ENCODE results near the gene FUT2. TPM values are rescaled to one million over a fixed set of nuclear protein-coding genes. Genes with fewer than 3 reads are reported as not detected.

The FUT2 gene
- total and polyA plus RNA-seq, 2 donors from 2014 or later: 0.28 to 5.8 TPM

DNA sequence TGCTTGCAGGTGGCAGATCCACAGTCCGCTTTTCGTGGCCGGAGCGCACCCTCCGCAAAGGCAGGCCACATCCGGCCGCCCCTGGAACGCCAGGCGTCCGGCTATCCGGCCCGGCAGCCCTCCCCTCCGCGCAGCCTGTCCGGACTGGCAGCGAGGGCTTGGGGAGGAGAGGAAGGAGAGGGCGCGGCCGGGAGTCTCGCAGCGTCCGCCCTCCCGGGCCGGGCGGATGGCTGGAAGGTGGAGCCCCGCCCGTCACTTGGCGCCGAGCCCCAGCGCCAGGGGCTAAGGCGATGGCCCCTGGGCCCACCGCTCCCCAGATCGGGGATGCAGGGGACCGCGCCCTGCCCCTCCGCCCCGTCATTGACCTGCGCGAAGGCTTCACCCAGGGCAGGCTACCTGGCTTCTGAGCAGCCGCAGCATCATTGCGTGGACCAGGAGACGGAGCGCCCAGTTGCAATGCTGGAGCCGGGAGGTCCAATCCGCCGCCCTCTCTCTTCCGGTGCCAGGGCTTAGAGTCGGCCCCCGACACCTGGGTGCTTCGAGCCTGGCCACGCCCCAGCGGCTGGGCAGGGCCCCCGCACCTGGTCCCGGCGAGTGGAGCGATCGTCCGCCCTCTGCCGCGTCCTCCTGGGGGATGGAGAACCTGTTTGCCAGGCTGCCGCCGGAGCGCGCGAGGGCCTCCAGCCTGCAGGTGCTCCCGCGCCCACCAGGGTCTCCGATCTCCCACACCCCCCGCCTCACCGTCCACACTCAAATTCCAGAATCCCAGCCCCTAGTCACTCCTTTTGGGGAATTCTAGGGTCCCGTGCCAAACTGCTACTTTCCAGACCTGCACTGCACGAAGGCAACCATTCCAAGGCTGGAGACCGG is 57.0 kb downstream of the FUT2 start, which contains the start of gene FUT1:
TSS of gene FUT1 (minus strand) at position 146 of the 870 bp plus-strand sequence. CDS start 1,360 bp downstream, outside the sequence.
- Histone ChIP-seq H3K27me3 (ENCODE audit: control insufficient read depth, insufficient read depth, low read length) (peaks cover 3% of the 10 kb centered on the region), H3K27ac (ENCODE audit: low read depth in 2 of 2, low read length in 2 of 2) (peak within 1 kb of the TSS; percentile 32 to 80), H3K36me3 (ENCODE audit: control insufficient read depth in 2 of 3, insufficient read depth in 3 of 3, low read length in 3 of 3) (no peaks in the 10 kb centered on the region), H3K4me1 (ENCODE audit: control insufficient read depth in 2 of 3, insufficient read depth in 2 of 3, low read depth in 1 of 3, low read length in 3 of 3) (peaks cover 0 to 6% (median 5%) of the 10 kb centered on the region in 3 donors), H3K9ac (ENCODE audit: low read length in 3 of 3) (peak within 1 kb of the TSS; percentile 18 to 55 (median 46)), H3K4me3 (ENCODE audit: low read length in 3 of 3) (peak within 1 kb of the TSS; percentile 52 to 62 (median 58)), H3K9me3 (ENCODE audit: control insufficient read depth in 2 of 3, insufficient read depth in 1 of 3, low read length in 3 of 3) (no peaks in the 10 kb centered on the region)
- TF ChIP-seq, protein P1, sequence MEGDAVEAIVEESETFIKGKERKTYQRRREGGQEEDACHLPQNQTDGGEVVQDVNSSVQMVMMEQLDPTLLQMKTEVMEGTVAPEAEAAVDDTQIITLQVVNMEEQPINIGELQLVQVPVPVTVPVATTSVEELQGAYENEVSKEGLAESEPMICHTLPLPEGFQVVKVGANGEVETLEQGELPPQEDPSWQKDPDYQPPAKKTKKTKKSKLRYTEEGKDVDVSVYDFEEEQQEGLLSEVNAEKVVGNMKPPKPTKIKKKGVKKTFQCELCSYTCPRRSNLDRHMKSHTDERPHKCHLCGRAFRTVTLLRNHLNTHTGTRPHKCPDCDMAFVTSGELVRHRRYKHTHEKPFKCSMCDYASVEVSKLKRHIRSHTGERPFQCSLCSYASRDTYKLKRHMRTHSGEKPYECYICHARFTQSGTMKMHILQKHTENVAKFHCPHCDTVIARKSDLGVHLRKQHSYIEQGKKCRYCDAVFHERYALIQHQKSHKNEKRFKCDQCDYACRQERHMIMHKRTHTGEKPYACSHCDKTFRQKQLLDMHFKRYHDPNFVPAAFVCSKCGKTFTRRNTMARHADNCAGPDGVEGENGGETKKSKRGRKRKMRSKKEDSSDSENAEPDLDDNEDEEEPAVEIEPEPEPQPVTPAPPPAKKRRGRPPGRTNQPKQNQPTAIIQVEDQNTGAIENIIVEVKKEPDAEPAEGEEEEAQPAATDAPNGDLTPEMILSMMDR (IDR thresholded peaks at IDR 0.05; ENCODE audit: borderline replicate concordance, extremely low read depth, insufficient read depth): no peak
- DNase-seq (peak; percentile 91 to 93 (median 92)), FAIRE-seq (no peak)
- intact Hi-C loops (cut with DNase I): no loop called here

DNA sequence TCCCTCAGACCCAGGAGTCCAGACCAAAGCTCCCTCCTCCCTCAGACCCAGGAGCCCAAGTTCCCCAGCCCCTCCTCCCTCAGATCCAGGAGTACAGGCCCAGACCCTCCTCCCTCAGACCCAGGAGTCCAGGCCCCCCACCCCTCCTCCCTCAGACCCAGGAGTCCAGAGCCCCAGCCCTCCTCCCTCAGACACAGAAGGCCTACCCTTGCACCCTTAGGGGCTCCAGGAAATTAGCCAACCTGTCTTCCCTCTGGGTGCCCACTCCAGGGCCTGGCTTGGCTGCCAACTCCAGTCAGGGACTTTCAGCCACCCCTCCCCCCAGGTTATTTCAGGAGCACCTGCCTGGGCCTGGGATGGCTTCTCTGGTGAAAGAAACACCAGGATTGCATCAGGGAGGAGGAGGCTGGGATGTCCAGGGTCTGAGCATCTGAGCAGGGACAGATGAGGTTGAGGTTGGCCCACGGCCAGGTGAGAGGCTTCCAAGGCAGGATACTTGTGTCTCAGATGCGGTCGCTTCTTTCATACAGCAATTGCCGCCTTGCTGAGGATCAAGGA is 59.4 kb downstream of the FUT2 start, which contains the start of gene FGF21:
TSS of gene FGF21 (plus strand) at position 441 of the 558 bp plus-strand sequence. CDS start 713 bp downstream, outside the sequence.
- Histone ChIP-seq H3K4me3 (ENCODE audit: low read length in 3 of 3) (no peak within 1 kb of the TSS), H3K9me3 (ENCODE audit: control insufficient read depth in 2 of 3, insufficient read depth in 1 of 3, low read length in 3 of 3) (no peaks in the 10 kb centered on the region), H3K27me3 (ENCODE audit: control insufficient read depth, insufficient read depth, low read length) (peaks cover 3% of the 10 kb centered on the region), H3K36me3 (ENCODE audit: control insufficient read depth in 2 of 3, insufficient read depth in 3 of 3, low read length in 3 of 3) (no peaks in the 10 kb centered on the region), H3K9ac (ENCODE audit: low read length in 3 of 3) (no peak within 1 kb of the TSS), H3K4me1 (ENCODE audit: control insufficient read depth in 2 of 3, insufficient read depth in 2 of 3, low read depth in 1 of 3, low read length in 3 of 3) (peaks cover 0 to 6% (median 0%) of the 10 kb centered on the region in 3 donors), H3K27ac (ENCODE audit: low read depth in 2 of 2, low read length in 2 of 2) (no peak within 1 kb of the TSS)
- intact Hi-C loops (cut with DNase I): no loop called here
- DNase-seq (peak in 1 of 5 donors; percentile 59), FAIRE-seq (no peak)
- TF ChIP-seq, protein P1 (IDR thresholded peaks at IDR 0.05; ENCODE audit: borderline replicate concordance, extremely low read depth, insufficient read depth): no peak

Other genes starting within 250 kb of the FUT2 start
- gene GRWD1, start 250.0 kb upstream of the FUT2 start, total RNA-seq: 34.0 TPM
- gene GRWD1, start 250.0 kb upstream of the FUT2 start, polyA plus RNA-seq (ENCODE audit: insufficient read depth, low read depth, low replicate concordance): 19.0 TPM
- 1.0 TPM for gene KCNJ14, start 240.4 kb upstream of the FUT2 start, total RNA-seq
- 0.28 TPM for gene KCNJ14, start 240.4 kb upstream of the FUT2 start, polyA plus RNA-seq (ENCODE audit: insufficient read depth, low read depth, low replicate concordance)
- 96.1 TPM for gene CYTH2, start 226.6 kb upstream of the FUT2 start, total RNA-seq
- 51.0 TPM for gene CYTH2, start 226.6 kb upstream of the FUT2 start, polyA plus RNA-seq (ENCODE audit: insufficient read depth, low read depth, low replicate concordance)
- 8.4 TPM for gene LMTK3, start 184.1 kb upstream of the FUT2 start, total RNA-seq
- 4.2 TPM for gene LMTK3, start 184.1 kb upstream of the FUT2 start, polyA plus RNA-seq (ENCODE audit: insufficient read depth, low read depth, low replicate concordance)
- 2.3 TPM for gene SULT2B1, start 143.8 kb upstream of the FUT2 start, total RNA-seq
- 2.3 TPM for gene SULT2B1, start 143.8 kb upstream of the FUT2 start, polyA plus RNA-seq (ENCODE audit: insufficient read depth, low read depth, low replicate concordance)
- gene SPACA4, start 89.2 kb upstream of the FUT2 start, total RNA-seq: not detected
- not detected for gene SPACA4, start 89.2 kb upstream of the FUT2 start, polyA plus RNA-seq (ENCODE audit: insufficient read depth, low read depth, low replicate concordance)
- gene FAM83E, start 80.9 kb upstream of the FUT2 start, total RNA-seq: 15.9 TPM
- 0.41 TPM for gene FAM83E, start 80.9 kb upstream of the FUT2 start, polyA plus RNA-seq (ENCODE audit: insufficient read depth, low read depth, low replicate concordance)
- gene RPL18, start 76.8 kb upstream of the FUT2 start, total RNA-seq: 986 TPM
- gene RPL18, start 76.8 kb upstream of the FUT2 start, polyA plus RNA-seq (ENCODE audit: insufficient read depth, low read depth, low replicate concordance): 1,596 TPM
- gene SPHK2, start 76.5 kb upstream of the FUT2 start, total RNA-seq: 23.3 TPM
- 37.2 TPM for gene SPHK2, start 76.5 kb upstream of the FUT2 start, polyA plus RNA-seq (ENCODE audit: insufficient read depth, low read depth, low replicate concordance)
- gene DBP, start 58.6 kb upstream of the FUT2 start, total RNA-seq: 14.5 TPM
- 20.4 TPM for gene DBP, start 58.6 kb upstream of the FUT2 start, polyA plus RNA-seq (ENCODE audit: insufficient read depth, low read depth, low replicate concordance)
- gene CA11, start 49.8 kb upstream of the FUT2 start, total RNA-seq: 11.6 TPM
- 42.3 TPM for gene CA11, start 49.8 kb upstream of the FUT2 start, polyA plus RNA-seq (ENCODE audit: insufficient read depth, low read depth, low replicate concordance)
- 0.85 TPM for gene NTN5, start 23.0 kb upstream of the FUT2 start, total RNA-seq
- gene NTN5, start 23.0 kb upstream of the FUT2 start, polyA plus RNA-seq (ENCODE audit: insufficient read depth, low read depth, low replicate concordance): 0.52 TPM
- gene MAMSTR, start 23.8 kb downstream of the FUT2 start, total RNA-seq: 2.2 TPM
- 3.6 TPM for gene MAMSTR, start 23.8 kb downstream of the FUT2 start, polyA plus RNA-seq (ENCODE audit: insufficient read depth, low read depth, low replicate concordance)
- gene RASIP1, start 44.6 kb downstream of the FUT2 start, total RNA-seq: 23.3 TPM
- 13.6 TPM for gene RASIP1, start 44.6 kb downstream of the FUT2 start, polyA plus RNA-seq (ENCODE audit: insufficient read depth, low read depth, low replicate concordance)
- gene IZUMO1, start 50.9 kb downstream of the FUT2 start, total RNA-seq: 0.79 TPM
- gene IZUMO1, start 50.9 kb downstream of the FUT2 start, polyA plus RNA-seq (ENCODE audit: insufficient read depth, low read depth, low replicate concordance): not detected
- 4.3 TPM for gene FUT1, start 56.7 kb downstream of the FUT2 start, total RNA-seq
- gene FUT1, start 56.7 kb downstream of the FUT2 start, polyA plus RNA-seq (ENCODE audit: insufficient read depth, low read depth, low replicate concordance): 2.3 TPM
- gene FGF21, start 59.6 kb downstream of the FUT2 start, total RNA-seq: not detected
- not detected for gene FGF21, start 59.6 kb downstream of the FUT2 start, polyA plus RNA-seq (ENCODE audit: insufficient read depth, low read depth, low replicate concordance)
- 55.3 TPM for gene BCAT2, start 115.1 kb downstream of the FUT2 start, total RNA-seq
- 69.4 TPM for gene BCAT2, start 115.1 kb downstream of the FUT2 start, polyA plus RNA-seq (ENCODE audit: insufficient read depth, low read depth, low replicate concordance)
- 5.2 TPM for gene HSD17B14, start 140.5 kb downstream of the FUT2 start, total RNA-seq
- gene HSD17B14, start 140.5 kb downstream of the FUT2 start, polyA plus RNA-seq (ENCODE audit: insufficient read depth, low read depth, low replicate concordance): 141 TPM
- 79.1 TPM for gene PLEKHA4, start 172.6 kb downstream of the FUT2 start, total RNA-seq
- gene PLEKHA4, start 172.6 kb downstream of the FUT2 start, polyA plus RNA-seq (ENCODE audit: insufficient read depth, low read depth, low replicate concordance): 22.9 TPM
- 45.1 TPM for gene PPP1R15A, start 176.4 kb downstream of the FUT2 start, total RNA-seq
- gene PPP1R15A, start 176.4 kb downstream of the FUT2 start, polyA plus RNA-seq (ENCODE audit: insufficient read depth, low read depth, low replicate concordance): 24.7 TPM
- not detected for gene TULP2, start 202.8 kb downstream of the FUT2 start, total RNA-seq
- not detected for gene TULP2, start 202.8 kb downstream of the FUT2 start, polyA plus RNA-seq (ENCODE audit: insufficient read depth, low read depth, low replicate concordance)
- gene NUCB1, start 204.3 kb downstream of the FUT2 start, total RNA-seq: 265 TPM
- 503 TPM for gene NUCB1, start 204.3 kb downstream of the FUT2 start, polyA plus RNA-seq (ENCODE audit: insufficient read depth, low read depth, low replicate concordance)
- 0.60 TPM for gene DHDH, start 237.7 kb downstream of the FUT2 start, total RNA-seq
- gene DHDH, start 237.7 kb downstream of the FUT2 start, polyA plus RNA-seq (ENCODE audit: insufficient read depth, low read depth, low replicate concordance): 26.3 TPM